GM10847 (cell line): ENCODE measurements around the gene ACYP2.

Experiments
- POLR2A ChIP-seq: IDR thresholded peaks from 2 replicates; pipeline ENCODE4 v1.6.1; 2011; ENCODE audit not compliant: insufficient read length; ENCODE audit errors: extremely low read depth

Gene ACYP2

GRCh38 chr2:54115284-54116137, at the start of gene ACYP2:
TSS of gene ACYP2 (plus strand) at chr2:54115615.
- peak; percentile 82 for TF ChIP-seq POLR2A

GRCh38 chr2:54065891-54066290, 49.5 kb upstream of the ACYP2 start:
- no peak for TF ChIP-seq POLR2A

GRCh38 chr2:54067851-54068375, 47.5 kb upstream of the ACYP2 start:
- TF ChIP-seq POLR2A, result no peak

- no peak for TF ChIP-seq POLR2A
Observed at GRCh38 chr2:54073796-54074195, 41.6 kb upstream of the ACYP2 start.

- TF ChIP-seq POLR2A, result no peak
Observed at GRCh38 chr2:54074606-54075341, 40.6 kb upstream of the ACYP2 start.

GRCh38 chr2:54076586-54076985, 38.8 kb upstream of the ACYP2 start:
- no peak for TF ChIP-seq POLR2A

GRCh38 chr2:54077088-54077900, 38.1 kb upstream of the ACYP2 start:
- TF ChIP-seq POLR2A, result no peak

GRCh38 chr2:54079331-54079730, 36.1 kb upstream of the ACYP2 start:
- TF ChIP-seq POLR2A, result no peak

- no peak for TF ChIP-seq POLR2A
Observed at GRCh38 chr2:54081574-54081973, 33.8 kb upstream of the ACYP2 start.

- no peak for TF ChIP-seq POLR2A
Observed at GRCh38 chr2:54083021-54083420, 32.4 kb upstream of the ACYP2 start.

- no peak for TF ChIP-seq POLR2A
Observed at GRCh38 chr2:54083445-54083844, 32.0 kb upstream of the ACYP2 start.

- TF ChIP-seq POLR2A, result no peak
Observed at GRCh38 chr2:54084600-54084999, 30.8 kb upstream of the ACYP2 start.

GRCh38 chr2:54085069-54085468, 30.3 kb upstream of the ACYP2 start:
- no peak for TF ChIP-seq POLR2A

- no peak for TF ChIP-seq POLR2A
Observed at GRCh38 chr2:54086157-54086556, 29.3 kb upstream of the ACYP2 start.

GRCh38 chr2:54088191-54088634, 27.2 kb upstream of the ACYP2 start:
- no peak for TF ChIP-seq POLR2A
